GM10266 (cell line): Measurements from ENCODE around the gene DKK2.

ENCODE experiments used
- DNase-seq: peaks from one replicate; pipeline ENCODE4 v3.0.0; 2012; ENCODE audit errors: extremely low spot score
- TF ChIP-seq, protein P1 (sequence below): IDR thresholded peaks from 2 replicates; pipeline ENCODE4 v1.5.1; 2012; ENCODE audit warnings: mild to moderate bottlenecking, low read depth; ENCODE audit not compliant: control insufficient read depth, insufficient read depth; ENCODE audit errors: missing control alignments

Gene DKK2

DNA sequence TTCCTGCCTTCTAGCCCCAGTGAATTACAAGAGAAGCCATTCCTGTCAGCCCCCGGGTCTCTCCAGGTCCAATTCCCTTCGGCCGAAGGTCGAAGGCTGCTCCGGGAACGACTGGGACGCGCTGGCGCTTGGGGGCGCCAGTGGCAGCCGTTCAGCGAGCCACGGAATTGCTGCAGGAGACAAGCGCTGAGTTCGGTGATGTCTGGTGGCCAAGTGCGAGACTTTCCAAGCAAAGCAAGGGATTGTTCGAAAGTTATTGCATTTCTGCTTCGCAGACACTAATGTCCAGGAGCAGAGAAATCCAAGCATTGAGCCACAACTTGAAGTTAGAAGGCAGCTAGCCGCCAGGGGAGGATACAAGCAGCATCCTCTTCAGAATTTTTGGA lies 1.1 kb upstream of the DKK2 start:
- no peak for DNase-seq
- TF ChIP-seq, protein P1, sequence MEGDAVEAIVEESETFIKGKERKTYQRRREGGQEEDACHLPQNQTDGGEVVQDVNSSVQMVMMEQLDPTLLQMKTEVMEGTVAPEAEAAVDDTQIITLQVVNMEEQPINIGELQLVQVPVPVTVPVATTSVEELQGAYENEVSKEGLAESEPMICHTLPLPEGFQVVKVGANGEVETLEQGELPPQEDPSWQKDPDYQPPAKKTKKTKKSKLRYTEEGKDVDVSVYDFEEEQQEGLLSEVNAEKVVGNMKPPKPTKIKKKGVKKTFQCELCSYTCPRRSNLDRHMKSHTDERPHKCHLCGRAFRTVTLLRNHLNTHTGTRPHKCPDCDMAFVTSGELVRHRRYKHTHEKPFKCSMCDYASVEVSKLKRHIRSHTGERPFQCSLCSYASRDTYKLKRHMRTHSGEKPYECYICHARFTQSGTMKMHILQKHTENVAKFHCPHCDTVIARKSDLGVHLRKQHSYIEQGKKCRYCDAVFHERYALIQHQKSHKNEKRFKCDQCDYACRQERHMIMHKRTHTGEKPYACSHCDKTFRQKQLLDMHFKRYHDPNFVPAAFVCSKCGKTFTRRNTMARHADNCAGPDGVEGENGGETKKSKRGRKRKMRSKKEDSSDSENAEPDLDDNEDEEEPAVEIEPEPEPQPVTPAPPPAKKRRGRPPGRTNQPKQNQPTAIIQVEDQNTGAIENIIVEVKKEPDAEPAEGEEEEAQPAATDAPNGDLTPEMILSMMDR: peak; percentile 35

DNA sequence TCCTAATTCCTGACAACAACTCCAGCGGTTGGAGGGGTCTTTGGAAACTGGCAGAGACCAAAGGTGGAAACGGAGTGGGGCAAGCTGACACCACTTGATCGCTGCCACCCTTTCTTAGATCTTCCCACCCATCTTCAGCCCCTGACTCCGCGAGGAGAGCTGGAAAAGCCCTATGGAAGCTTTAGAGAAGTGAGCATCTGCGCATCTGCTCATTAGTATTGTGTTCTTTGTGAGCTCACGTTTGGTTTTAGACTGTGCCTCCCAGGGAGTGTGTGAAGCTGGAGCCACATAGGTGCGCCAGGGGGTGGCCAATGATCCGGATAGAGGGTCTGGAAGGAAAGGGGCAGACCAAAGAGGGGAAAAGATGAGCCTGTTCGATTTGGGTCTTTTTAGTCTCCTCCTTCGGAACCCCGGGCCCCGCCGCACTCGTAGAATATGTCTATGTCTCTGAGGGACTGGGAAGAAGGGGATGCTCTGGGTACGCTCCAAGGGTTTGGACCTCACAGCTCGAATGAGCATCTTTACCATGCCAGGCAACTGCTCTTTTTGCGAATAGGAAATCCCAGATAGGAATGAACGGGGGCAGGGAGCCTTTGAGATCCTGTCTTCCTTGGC lies 578 bp upstream of the DKK2 start:
- TF ChIP-seq, protein P1: no peak
- no peak for DNase-seq

DNA sequence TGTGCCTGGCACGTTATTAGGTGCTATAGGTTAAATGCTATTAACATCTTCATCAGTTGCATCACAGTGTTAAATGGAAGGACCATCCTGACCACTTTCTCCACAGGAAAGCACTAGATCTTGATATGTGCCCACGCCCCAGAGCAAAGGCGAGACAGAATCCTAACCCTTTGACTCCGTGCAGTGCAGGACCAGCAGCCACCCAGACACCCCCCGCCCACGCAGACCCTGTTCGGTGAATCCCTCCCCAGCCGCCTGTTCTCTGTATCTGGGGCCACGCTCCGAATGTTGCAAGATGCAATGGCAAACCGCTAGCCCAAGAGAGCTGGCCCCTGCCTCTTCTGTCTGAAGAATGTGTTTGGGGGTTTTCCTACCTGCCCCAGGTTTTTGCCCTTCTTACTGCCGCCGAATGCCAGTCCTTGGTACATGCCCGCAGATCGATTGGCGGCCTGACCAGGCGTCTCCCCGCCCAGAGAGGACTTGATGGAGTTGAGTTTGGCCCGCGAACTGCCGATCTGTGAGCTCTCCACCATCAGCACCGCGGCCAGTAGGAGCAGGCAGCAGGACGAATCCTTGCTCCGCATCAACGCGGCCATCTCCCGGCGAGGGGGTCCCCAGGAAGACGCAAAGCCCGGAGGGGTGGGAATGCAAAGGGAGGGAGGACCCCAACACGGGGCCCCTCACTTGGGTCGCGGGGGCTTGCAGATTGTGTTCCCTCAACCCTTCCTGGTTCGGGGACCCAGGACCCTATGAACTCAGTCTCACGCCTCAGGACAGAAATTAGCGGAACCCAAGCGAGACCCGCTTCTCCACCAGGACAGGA lies 906 bp downstream of the DKK2 start:
- TF ChIP-seq, protein P1: no peak
- DNase-seq: peak; percentile 6

DNA sequence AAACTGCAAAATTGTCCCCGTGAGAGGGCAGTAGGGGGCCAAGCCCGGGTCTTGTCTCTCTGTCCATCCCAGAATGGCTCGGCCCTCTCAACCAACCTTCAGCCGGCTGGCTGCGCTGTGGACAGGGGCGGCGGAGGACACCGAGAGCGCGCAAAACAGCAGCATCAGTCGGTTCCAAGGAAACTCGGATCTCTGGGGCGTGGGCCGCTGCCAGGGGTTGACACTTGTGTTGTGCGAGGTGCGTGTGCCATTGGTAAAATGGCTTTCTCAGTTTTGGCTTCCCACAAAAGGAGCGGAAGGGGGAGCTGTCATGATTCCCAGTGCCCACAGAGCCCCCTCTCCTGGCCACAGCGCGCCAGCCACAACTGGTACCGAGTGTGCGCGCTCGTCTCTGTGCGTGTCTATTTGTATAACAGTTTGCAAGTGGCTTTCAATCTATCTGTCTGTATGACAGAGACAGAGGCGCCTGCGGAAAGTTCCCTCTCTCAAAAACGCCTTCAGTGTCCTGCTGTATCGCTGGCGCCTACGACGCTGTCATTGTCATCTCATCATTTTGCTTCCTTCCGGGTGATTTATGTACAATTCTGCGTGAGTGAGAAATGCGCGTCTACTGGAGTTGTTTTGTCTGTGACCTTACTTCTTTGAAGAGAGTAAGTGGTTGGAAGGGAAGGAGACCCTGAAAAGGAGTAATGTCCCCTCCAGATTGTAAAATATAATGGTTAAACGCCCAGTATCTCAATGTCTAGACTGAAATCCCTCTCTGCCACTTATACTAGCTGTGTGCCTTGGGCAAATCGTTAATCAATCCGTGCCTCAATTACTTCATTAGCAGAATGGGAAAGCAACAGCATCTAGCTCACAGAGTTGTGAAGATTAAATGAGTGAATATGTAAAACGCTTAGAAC lies 1.8 kb downstream of the DKK2 start:
- no peak for DNase-seq
- TF ChIP-seq, protein P1: no peak

DNA sequence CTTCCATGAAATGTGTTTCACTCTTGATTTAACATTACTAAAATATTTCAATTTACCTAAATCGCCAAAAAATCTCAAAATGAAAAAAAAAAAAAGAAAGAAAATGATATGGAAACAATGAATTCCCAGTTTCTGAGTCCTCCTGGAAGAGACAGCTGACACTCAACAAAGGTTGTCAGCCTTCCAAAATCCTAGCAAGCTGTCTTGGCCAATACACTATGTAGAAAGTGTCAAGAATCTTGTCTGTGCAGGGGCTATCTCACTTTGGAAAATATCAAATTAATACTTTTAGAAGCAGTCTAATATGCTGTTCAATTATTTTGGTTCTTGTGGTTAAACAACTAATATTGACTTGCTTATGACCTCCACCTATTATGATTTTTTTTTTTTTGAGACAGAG lies 8.7 kb downstream of the DKK2 start:
- no peak for DNase-seq
- TF ChIP-seq, protein P1: no peak

DNA sequence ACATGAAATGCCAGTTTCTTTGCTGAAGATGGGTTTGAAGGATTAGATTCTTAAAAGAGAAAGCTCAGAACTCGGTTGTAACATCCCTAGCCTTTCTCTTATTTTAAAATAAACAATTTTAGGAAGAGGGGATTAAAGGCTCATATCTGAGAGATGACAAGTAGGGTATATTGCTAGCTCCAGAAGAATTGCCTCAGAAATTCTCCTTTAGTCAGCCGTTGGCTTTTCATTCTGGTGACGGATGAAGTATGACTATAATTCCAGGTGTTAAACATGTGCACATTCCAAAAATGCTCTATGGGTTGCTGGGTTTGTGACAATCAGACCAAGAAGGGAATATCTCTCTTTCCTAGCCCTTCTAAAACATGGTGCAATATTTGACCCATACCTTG lies 17.8 kb downstream of the DKK2 start:
- DNase-seq: no peak
- TF ChIP-seq, protein P1: no peak
